ENCODE measurements around the gene SLC13A1. TPM values are rescaled to one million over a fixed set of nuclear protein-coding genes. Genes with fewer than 3 reads are reported as not detected.

Gene SLC13A1
- total RNA-seq, 2 donors from 2014 or later = not detected

DNA sequence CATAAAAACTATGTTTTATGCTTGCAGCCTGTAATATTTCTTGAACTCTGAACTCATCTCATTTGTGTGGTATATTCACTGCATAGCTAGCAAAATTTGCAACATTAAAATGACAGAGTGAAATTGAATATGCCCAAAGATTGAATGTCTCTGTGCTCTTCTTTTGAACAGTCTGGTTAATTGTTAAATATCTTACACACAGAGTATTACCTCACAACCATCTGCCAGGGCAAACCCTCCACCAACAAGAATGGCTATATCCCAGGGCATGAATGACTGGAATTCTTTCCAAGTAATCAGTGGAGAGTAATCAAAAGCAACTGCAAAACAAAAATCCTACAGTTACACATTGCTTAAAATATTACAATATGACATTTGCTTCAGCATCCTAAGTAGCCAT, 76.9 kb downstream of the SLC13A1 start:
- DNase-seq (ENCODE audit: low spot score) = no peak
- H3K36me3 ChIP-seq = no peaks in the 10 kb centered on the region
- no peaks in the 10 kb centered on the region for H3K4me1 ChIP-seq (replicated peaks)
- TF ChIP-seq POLR2AphosphoS5 (IDR thresholded peaks at IDR 0.05) = no peak
- no peak for TF ChIP-seq POLR2A (IDR thresholded peaks at IDR 0.05)
- TF ChIP-seq CTCF (IDR thresholded peaks at IDR 0.05) = no peak
- no peaks in the 10 kb centered on the region for H3K9me3 ChIP-seq
- H3K4me3 ChIP-seq = no peak overlapping the region
- H3K27me3 ChIP-seq (replicated peaks; ENCODE audit: insufficient read depth) = no peaks in the 10 kb centered on the region
- intact Hi-C loops (cut with DNase I) = no loop called here
- no peak overlapping the region for H3K27ac ChIP-seq

DNA sequence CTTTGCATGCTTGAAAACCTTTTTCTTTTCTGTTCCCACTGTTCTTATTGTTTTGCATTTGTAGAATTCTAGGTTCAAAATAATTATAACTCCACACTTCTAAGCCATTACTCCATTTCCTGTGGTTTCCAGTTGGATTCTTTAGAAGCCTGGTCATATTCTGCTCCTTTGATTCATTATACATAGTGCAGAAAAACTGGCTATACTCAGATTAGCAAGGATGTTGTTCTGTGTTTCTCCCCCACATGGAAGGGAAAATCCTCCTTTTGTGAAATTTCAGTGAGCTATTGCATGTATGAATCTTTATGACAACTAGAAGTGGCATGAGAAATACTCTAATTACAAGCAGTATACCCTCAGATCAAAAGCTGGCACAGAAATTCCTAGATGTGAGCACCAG, 79.5 kb downstream of the SLC13A1 start:
- Histone ChIP-seq H3K4me3 (no peak overlapping the region), H3K4me1 (replicated peaks) (no peaks in the 10 kb centered on the region), H3K9me3 (no peaks in the 10 kb centered on the region), H3K36me3 (no peaks in the 10 kb centered on the region), H3K27ac (no peak overlapping the region), H3K27me3 (replicated peaks; ENCODE audit: insufficient read depth) (no peaks in the 10 kb centered on the region)
- no peak for DNase-seq (ENCODE audit: low spot score)
- intact Hi-C loops (cut with DNase I) = no loop called here
- TF ChIP-seq CTCF (IDR thresholded peaks at IDR 0.05) (no peak), POLR2AphosphoS5 (IDR thresholded peaks at IDR 0.05) (no peak), POLR2A (IDR thresholded peaks at IDR 0.05) (no peak)

DNA sequence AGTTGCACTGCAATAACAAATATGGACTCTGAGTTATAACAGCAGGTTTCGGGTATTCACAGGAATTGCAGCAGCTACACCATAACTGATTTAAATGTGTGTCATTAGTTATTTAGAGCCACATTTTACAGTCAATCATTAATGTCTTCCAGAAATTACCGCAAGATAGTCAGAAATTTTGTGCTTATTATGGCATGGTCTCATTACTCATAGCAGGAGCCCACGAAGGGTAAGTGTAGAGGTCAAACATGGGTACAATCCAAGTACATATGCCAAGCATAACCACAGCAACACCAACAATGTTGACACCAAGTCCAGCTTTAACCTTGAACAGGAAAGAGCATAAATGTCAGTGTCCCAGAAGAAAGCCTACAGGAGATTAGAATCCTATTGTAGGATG, 84.4 kb downstream of the SLC13A1 start:
- intact Hi-C loops (cut with DNase I) = no loop called here
- 83% methylated on average over 3 of the region's 3 CpGs for WGBS
- Histone ChIP-seq H3K36me3 (no peaks in the 10 kb centered on the region), H3K27ac (no peak overlapping the region), H3K9me3 (no peaks in the 10 kb centered on the region), H3K27me3 (replicated peaks; ENCODE audit: insufficient read depth) (no peaks in the 10 kb centered on the region), H3K4me3 (no peak overlapping the region), H3K4me1 (replicated peaks) (no peaks in the 10 kb centered on the region)
- TF ChIP-seq POLR2AphosphoS5 (IDR thresholded peaks at IDR 0.05) = no peak
- no peak for DNase-seq (ENCODE audit: low spot score)

GRCh38 chr7:123114288-123114687, 85.5 kb downstream of the SLC13A1 start:
- H3K4me3 ChIP-seq = no peak overlapping the region

GRCh38 chr7:123112833-123113232, 86.9 kb downstream of the SLC13A1 start:
- TF ChIP-seq CTCF (IDR thresholded peaks at IDR 0.05) (no peak), POLR2A (IDR thresholded peaks at IDR 0.05) (no peak), POLR2AphosphoS5 (IDR thresholded peaks at IDR 0.05) (no peak)
- Histone ChIP-seq H3K4me3 (no peak overlapping the region), H3K36me3 (no peaks in the 10 kb centered on the region), H3K27ac (no peak overlapping the region), H3K4me1 (replicated peaks) (no peaks in the 10 kb centered on the region), H3K9me3 (no peaks in the 10 kb centered on the region), H3K27me3 (replicated peaks; ENCODE audit: insufficient read depth) (no peaks in the 10 kb centered on the region)
- intact Hi-C loops (cut with DNase I) = no loop called here
- WGBS = 79% methylated on average over 1 of the region's 1 CpG
- no peak for DNase-seq (ENCODE audit: low spot score)

More at GRCh38 chr7:123114288-123114687, 85.5 kb downstream of the SLC13A1 start:
- intact Hi-C loops (cut with DNase I) = no loop called here
- DNase-seq (ENCODE audit: low spot score) = no peak
- Histone ChIP-seq H3K9me3 (no peaks in the 10 kb centered on the region), H3K4me1 (replicated peaks) (no peaks in the 10 kb centered on the region), H3K27me3 (replicated peaks; ENCODE audit: insufficient read depth) (no peaks in the 10 kb centered on the region), H3K27ac (no peak overlapping the region), H3K36me3 (no peaks in the 10 kb centered on the region)
- TF ChIP-seq CTCF (IDR thresholded peaks at IDR 0.05) = no peak
- TF ChIP-seq POLR2A (IDR thresholded peaks at IDR 0.05) = no peak
- TF ChIP-seq POLR2AphosphoS5 (IDR thresholded peaks at IDR 0.05) = no peak
- 92% methylated on average over 2 of the region's 2 CpGs for WGBS

Data from prostate gland (tissue), 2 donors.